HG02870 (cell line): ENCODE results near the gene SULT2B1.

ENCODE experiments used
- ATAC-seq: cut with Tn5 transposase; IDR thresholded peaks from one replicate; pipeline ENCODE4 v1.9.1; 2021; ENCODE audit warnings: mild to moderate bottlenecking, moderate library complexity; ENCODE audit not compliant: unreplicated experiment

Gene SULT2B1

GRCh38 chr19:48646722-48647216 is 94.8 kb downstream of the SULT2B1 start:
- no peak for ATAC-seq

- ATAC-seq: no peak
Observed at GRCh38 chr19:48648134-48648533, 96.2 kb downstream of the SULT2B1 start.
